ENCODE data around the gene CDC42EP4. TPM values are rescaled to one million over a fixed set of nuclear protein-coding genes. Genes with fewer than 3 reads are reported as not detected.
"Not testable (repeated sequence)": the region's sequence is repeated elsewhere in the genome, so short reads cannot be mapped to it uniquely, and the experiment has no call there.

CDC42EP4 gene
- total RNA-seq, 1 donor from 2014 or later, result 84.2 TPM

DNA sequence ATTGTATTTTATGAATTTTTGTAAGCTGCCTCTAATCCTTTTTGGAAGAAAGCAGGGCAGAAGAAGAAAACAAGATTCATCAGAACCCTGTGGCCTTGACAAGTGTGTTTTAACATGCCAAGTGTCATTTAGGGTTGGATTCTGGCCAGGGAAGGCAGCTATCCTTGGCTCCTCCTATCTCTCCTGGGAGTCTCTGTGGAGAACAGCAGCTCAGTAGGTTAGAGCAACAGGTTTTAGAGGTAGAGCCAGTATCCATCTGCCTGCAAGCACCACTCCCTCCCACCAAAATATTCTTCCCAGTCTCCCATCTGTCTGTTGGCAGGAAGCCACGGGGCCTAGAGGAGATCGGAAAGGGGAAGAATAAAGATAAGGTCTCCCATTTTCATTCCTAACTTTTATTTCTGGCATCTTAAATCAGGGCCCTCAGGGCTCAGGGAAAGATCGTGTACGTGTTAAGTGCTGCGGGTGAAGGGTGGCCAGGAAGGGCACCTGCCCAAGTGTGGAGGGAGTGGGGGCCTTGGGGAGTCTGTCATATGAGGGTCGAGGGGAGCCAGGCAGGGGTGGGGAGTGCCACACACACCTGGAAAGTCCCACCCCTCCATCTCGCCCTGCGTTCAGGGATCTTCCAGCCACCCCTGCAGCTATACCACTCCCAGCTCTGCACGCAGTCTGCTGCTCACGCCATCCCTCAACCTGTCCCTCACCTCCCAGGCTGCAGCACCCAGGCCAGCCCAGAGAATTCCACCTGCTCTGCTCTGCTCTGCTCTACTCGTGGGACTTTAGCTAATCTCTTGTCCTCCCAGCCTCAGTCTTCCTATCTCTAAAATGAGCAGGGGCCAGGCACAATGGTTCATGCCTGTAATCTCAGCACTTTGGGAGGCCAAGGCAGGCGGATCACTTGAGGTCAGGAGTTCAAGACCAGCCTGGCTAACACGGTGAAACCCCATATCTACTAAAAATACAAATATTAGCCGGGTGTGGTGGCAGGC, 33.0 kb downstream of the CDC42EP4 start:
- no peak for DNase-seq

DNA sequence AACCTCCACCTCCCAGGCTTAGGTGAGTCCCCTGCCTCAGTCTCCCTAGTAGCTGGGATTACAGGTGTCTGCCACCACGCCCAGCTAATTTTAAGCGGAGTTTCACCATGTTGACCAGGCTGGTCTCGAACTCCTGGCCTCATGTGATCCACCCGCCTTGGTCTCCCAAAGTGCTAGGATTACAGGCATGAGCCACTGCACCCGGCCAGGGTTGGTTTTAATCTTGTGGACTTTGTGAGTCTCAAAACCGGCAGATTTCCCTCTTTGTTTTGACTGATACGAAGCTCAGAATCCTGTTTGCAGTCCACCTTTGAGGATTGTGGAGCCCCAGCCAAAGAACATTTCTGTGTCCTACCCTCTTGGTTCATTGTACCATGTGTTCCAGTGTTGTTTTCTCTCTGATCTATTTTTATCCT, 33.7 kb downstream of the CDC42EP4 start:
- no peak for DNase-seq

DNA sequence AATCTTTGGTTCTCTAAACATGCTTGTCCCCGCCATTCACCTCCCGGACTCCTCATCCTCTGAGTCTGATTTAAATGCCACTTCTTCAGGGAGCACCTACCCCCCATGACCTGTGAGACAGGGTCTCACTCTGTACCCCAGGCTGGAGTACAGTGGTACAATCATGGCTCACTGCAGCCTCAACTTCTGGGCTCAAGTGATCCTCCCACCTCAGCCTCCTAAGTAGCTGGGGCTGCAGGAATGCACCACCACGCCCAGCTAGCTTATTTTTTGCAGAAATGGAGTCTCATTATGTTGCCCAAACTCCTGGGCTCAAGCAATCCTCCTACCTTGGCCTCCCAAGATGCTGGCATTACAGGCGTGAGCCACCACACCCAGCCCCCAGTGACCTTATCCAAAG, 37.3 kb downstream of the CDC42EP4 start:
- DNase-seq, result no peak

DNA sequence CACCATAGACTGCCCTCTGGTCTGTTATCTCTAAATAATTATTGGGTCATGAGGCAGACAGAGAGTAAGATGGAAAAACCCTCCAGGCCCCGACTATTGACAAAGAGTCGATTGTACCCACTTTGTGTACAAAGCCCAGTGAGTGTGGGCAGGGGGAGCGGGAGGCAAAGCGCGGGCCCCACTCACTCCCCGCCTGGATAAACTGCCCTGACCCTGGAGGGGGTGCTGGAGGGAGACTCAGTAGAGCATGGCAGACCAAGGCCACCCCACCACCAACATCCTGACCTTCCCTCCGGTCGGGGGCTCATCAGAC, 38.9 kb downstream of the CDC42EP4 start:
- DNase-seq, result no peak

DNA sequence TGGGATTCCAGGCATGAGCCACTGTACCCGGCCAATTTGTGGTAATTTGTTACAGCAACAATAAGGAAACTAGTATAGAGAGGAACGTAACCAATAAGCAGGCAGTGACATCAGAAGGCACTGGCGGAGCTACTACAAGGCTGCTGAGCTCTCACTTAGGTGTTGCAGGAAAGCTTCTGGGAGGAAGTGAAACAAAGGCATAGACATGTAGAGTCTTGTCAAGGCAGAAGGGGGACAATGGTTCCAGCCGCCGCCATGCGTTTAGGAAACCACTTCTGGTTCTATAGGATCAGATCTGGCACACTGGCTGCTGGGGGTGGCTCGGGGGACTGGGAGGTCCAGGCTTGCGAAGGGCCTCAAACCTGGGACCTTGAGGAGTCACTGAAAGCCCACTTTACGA, 40.7 kb downstream of the CDC42EP4 start:
- no peak for DNase-seq

DNA sequence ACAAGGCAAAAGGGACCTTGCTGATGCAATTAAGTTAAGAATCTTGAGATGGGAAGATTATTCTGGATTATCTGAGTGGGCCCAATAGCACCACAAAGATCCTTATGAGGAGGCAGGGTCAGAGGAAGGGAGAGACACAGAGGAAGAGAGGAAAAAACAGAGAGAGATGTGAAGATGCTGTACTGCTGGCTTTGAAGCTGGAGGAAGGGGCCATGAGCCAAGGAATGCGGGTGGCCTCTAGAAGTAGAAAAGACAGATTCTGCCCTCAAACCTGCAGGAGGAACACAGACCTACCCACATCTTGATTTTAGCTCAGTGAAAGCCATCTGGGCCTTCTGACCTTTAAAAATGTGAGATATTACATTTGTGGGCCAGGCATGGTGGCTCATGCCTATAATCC, 42.0 kb downstream of the CDC42EP4 start:
- no peak for DNase-seq

DNA sequence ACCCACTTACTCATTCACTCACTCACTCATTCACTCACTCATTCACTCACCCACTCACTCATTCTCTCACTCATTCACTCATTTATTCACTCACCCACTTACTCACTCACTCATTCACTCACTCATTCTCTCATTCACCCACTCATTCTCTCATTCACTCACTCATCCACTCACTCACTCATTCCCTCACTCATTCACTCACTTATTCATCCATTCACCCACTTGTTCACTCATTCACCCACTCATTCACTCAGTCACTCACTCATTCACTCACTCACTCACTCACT, 42.5 kb downstream of the CDC42EP4 start:
- DNase-seq, result no peak

DNA sequence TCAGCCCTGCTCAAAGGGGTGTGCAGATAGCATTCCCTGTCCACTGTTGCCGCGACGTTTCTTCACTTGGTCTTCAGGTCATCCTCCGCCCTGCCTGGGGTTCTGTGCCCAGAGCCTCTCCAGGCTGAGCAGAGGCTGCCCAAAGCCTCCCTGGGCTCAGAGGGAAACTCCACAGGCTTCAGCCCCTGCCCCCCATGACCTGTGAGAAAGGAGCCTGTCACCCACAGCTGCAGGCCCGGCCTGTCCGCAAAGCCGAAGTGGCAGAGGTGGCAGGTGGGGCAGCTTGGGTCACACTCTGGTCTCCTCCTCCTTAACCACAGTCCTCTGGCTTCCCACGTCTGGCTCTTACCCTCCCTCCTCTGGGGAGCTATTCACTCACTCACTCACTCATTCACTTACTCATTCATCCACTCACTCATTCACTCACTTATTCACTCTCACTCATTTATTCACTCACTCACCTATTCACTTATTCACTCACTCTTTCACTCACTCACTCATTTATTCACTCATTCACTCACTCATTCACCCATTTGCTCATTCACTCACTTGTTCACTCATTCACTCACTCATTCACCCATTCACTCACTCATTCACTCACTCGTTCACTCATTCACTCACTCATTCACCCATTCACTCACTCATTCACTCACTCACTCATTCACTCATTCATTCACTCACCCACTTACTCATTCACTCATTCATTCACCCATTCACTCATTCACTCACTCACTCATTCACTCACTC, 43.0 kb downstream of the CDC42EP4 start:
- DNase-seq, result no peak

DNA sequence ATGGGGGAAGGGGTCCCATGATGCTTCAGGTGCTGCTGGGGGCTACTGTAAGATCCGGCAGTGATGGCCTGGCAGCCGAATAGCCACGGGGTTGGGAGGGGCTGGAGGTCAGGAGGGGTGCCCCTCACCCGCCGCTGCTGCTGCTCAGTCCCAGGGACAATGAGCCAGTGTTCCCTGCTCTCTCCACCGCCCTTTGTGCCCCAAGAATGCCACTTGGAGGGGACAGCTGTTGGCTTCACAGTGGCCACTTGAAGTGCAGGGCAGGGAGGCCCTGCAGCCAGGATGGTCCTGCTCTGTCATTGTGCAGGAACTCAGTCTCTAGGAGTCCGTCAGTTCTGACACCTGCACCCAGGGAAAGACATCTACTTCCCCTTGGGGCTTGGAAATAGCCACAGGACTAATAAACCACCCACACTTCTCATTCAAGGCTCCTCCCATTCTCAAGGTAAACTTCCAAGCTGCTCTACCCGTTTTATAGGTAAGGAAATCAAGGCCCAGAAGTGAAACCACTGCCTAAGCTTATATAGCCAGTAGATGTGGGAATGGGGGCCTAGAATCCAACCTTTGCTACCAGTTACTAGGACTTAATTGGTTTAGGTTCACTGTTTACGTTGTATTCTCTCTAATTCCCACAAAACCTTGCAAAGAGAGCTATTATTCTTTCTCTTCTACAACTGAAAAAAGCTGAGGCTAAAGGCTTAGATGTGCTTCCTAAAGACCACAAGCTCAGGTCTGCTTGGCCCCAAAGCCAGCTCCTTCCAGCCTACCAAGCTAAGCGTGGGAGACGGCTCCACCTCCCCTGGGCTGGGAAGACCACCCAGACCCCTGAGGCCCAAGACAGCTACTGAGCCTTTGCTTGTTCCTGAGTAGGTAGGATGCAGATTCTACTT, 43.9 kb downstream of the CDC42EP4 start:
- DNase-seq, result peak; percentile 64

DNA sequence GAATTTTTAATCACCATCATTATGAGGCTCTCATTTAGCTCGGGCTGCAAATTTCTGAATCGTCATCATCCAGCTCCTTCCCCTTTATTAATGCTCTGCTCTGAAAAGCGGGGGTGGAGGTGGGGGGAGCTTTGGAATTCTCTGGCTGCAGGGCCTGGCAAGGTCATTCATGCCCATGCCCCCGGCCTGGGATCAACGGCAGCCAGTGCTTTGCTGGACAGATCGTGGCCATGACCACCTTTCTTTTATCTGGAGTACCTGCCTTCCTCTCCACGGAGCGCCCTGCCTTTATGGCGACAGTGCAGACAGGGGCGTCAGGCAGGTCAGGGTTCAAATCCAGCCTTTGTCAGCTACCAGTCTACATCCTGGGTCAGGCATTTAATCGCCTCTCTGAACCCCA, 45.0 kb downstream of the CDC42EP4 start:
- no peak for DNase-seq

DNA sequence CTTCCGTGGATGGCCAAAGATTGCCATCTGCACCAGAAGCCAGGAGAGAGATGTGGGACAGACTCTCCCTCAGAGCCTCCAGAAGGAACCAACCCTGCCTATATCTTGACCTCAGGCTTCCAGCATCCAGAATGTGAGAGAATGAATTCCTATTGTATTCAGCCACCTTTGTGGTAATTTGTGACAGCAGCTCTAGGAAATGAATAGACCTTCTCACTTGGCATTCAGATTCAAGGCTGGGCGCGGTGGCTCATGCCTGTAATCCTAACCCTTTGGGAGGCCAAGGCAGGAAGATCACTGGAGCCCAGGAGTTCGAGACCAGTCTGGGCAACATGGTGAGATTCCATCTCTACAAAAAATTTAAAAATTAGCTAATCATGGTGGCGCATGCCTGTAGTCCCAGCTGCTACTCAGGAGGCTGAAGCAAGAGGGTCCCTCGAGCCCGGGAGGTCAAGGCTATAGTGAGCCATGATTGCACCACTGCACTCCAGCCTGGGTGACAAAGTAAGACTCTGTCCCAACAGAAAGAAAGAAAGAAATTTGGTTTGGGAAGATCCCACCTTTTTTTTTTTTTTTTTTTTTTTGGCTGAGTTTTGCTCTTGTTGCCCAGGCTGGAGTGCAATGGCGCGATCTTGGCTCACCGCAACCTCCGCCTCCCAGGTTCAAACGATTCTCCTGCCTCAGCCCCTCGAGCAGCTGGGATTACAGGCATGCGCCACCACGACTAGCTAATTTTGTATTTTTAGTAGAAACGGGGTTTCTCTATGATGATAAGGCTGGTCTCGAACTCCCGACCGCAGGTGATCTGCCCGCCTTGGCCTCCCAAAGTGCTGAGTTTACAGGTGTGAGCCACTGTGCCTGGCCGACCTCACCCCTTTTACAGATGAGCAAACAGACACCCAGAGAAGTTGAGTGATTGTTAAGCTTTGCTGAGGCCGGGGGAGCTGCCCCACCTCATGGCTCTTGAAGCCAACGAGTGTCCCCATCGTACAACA, 45.9 kb downstream of the CDC42EP4 start:
- DNase-seq, result no peak

DNA sequence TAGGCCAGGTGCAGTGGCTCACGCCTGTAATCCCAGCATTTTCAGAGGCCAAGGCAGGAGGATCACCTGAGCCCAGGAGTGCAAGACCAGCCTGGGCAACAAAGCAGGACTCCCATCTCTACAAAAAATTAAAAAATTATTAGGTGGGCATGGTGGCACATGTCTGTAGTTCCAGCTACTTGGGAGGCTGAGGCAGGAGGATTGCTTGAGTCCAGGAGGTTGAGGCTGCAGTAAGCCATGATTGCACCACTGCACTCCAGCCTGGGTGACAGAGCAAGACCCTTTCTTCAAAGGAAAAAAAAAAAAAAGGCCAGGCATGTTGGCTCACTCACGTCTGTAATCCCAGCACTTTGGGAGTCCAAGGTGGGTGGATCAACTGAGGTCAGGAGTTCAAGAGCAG, 47.4 kb downstream of the CDC42EP4 start:
- DNase-seq, result not testable (repeated sequence)

DNA sequence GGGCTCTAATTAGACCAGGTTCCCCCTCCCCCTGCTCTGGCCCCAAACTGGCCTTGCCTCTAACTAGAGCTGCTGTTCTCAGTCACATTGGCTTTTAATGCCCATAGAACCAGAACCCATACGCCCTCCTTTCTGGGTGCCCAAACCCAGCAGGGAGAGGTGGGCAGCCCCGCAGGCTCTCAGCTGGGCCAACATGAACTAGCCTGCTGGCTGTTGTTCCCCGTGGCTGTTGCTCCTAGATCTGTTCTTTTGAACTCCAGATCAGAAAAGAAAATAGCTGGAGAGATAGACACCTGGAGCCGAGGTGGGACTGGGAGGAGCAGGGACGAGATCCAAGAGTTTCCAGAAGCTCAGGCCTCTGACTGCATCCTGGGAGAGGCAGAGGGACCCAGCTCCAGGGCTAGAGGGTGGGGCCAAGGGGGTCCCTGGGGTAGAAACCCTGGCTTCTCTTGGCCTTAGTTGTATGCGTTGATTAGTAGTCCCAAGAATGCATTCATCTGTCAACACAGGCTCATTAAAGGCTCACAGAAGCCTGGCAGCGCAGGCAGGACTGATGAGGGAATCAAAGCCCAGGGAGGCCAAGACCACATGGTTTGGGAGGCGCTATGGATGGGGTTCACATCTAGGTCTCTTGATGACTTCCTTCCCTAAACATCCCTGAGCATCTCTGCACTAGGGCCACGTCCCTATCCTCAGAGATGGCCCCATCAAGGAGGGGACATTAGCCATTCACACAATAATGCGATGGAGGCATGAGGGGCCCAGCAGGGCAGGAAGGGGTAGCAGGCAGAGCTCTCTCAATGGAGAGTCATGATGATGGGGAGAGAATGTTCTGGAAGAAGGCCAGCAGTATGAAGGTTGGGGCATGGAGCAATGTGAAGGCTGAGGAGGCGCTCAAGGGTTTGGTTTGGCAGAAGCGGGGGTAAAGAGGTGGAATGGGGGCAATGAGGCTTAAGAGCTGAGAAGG, 48.8 kb downstream of the CDC42EP4 start:
- no peak for DNase-seq

DNA sequence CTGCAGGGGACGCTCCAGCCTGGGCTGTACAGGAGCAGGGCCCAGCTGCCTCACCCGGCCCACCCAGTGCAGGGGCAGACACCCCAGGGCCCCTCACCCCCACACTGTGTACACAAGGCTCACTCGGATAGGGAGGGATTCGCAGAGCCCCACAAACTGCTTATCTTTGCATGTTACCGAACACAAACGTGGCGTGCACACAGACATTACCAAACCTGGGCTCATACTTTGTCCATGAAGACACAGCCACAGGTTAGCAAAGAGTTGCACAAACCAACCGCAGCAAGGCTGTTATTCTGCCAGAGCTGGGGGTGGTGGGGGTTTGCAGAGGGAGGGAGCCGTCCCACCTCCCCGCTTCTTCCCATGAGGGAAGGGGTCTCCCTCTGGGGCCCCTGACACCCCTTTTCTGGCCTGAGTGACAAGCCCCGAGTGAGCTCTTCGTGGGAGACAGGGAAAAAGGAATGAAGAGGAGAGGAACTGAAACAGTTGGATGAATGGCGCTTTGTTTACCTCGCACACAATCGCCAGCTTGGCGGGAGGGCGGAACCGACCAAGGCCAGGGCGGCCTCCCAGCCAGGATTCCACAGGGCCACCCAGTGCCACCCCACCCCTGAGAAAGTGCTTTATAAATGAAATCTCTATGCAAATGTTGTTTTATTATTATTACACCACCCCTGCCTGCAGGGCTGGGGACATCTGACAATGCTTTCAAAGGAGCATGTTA, 49.7 kb downstream of the CDC42EP4 start:
- DNase-seq, result peak; percentile 30

DNA sequence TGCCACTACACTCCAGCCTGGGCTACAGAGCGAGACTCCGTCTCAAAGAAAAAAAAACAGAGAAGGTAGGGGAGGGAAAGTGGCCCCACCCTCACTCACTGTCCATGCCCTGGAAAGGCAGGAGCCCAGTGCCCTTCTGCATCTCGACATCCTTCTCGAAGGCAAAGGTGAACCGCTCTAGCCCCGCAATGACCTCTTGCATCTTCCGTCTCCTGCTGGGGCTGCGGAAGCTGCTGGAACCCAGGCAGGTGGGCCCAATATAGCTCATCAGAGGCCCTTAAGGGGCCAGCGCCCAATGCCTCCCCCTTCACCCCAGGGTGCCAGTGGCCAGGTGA, 50.2 kb downstream of the CDC42EP4 start, which contains the start of gene CPSF4L:
CPSF4L (minus strand) TSS at position 264 of the 335 bp plus-strand sequence; CDS start at position 202, 62 bp downstream.
- no peak for DNase-seq

DNA sequence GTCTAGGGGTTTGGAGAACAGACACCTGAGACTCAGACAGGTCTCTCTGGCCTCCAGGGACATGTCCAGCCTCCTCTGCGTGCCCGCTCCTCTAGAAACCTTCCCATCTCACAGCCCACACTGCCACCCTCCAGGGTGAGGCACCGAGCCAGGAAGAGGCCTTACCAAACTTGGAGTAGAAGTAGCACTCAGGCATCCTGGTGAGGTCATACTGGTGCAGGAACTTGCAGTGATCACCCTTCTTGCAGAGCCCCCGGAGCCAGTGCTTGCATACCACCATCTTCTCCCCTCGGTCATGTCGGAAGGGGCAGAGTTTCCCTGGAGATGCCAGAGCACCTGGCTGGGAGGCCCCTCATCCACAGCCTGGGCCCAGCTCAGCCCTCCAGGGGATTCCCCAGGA, 54.3 kb downstream of the CDC42EP4 start:
- no peak for DNase-seq

DNA sequence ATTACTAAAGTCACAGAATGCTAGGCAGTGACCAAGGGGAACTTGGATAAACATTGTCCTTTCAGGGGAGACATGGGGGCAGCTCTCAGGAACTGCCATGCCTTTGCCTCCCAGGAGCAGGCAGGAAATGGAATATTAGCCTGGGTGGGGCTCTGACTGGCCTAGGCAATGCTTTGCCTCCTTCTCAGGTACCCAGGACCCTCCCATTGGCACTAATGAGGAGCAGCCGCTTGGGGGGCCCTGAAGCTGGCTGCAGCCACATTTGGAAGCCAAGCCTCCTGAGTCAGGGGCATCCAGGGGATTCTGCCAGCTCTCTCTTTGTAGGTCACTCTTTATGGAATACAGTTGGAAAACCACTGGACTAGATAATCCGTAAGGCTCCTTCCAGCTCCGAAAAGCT, 55.6 kb downstream of the CDC42EP4 start:
- no peak for DNase-seq

DNA sequence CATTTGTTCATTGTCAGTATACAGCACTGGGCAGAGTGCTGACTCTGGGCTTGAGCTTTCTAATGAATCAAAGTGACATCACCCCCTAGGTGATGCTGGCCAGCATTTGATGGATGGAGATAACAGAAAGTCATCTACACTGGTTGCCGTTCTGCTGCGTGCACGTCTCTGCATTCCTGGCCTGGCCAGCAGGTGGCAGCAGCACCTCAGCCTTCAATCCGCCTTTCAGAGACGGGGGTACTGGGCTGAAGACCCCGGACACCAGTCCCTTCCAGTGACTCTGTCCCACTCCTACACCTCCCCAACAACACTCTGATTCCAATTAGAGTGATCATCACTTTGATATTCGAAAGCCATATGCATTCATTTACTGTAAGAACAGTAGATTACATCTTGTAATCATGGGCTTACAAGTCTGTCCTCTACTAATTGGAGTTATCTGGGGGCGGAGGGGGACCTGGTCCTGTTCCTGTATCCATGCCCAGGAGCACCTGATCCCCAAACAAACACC, 56.1 kb downstream of the CDC42EP4 start:
- DNase-seq, result peak; percentile 23

DNA sequence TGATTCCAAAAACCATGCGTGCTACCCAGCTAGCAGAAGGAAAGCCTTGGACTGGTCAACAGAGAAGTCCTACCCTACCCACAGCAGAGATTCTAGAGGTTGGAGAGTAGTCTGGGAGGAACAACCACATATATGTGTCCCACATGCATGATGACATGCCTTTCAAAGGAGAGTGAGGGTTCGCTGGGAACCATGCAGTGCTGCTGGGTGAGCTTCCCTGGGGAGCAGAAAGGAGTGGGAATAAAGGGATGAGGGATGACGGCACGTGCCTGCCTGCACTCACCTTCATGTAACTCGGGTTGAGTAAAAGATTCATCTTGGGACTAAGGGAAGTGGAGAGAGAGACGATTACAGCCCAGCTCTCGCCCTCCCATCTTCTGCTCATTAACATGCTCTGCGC, 59.9 kb downstream of the CDC42EP4 start:
- no peak for DNase-seq
